ENCODE measurements around the gene CAMK4.

DNA sequence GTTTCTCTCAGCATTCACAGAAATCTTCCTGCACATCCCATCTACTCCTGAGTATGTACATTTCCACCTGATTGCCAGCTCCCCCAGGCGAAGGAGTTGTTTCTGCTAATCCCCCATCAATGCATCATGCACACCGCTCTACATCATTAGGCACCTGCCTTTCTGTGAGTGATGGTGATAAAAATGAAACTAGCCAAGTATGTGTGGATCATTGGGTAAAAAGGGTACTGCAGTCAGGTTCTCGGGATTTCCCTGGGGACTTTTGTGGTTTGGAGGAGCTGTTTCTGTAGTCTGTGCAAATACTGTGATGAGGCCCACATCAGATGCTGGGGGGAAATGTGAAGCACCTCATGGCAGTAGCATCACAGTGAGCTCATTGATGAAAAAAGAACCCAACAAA lies 30.4 kb downstream of the CAMK4 start:
- TF ChIP-seq ZNF155 (tag by site-specific recombination; IDR thresholded peaks at IDR 0.05) (no peak), OSR2 (tag by site-specific recombination; IDR thresholded peaks at IDR 0.05) (peak; percentile 87), ZNF558 (tag by site-specific recombination; IDR thresholded peaks at IDR 0.05) (no peak), ZNF76 (tag by site-specific recombination; IDR thresholded peaks at IDR 0.05; ENCODE audit: borderline replicate concordance, low read depth) (no peak), ZNF132 (tag by site-specific recombination; IDR thresholded peaks at IDR 0.05; ENCODE audit: borderline replicate concordance) (no peak)
- TF ChIP-seq, protein P1, sequence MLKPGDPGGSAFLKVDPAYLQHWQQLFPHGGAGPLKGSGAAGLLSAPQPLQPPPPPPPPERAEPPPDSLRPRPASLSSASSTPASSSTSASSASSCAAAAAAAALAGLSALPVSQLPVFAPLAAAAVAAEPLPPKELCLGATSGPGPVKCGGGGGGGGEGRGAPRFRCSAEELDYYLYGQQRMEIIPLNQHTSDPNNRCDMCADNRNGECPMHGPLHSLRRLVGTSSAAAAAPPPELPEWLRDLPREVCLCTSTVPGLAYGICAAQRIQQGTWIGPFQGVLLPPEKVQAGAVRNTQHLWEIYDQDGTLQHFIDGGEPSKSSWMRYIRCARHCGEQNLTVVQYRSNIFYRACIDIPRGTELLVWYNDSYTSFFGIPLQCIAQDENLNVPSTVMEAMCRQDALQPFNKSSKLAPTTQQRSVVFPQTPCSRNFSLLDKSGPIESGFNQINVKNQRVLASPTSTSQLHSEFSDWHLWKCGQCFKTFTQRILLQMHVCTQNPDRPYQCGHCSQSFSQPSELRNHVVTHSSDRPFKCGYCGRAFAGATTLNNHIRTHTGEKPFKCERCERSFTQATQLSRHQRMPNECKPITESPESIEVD (tag by site-specific recombination; IDR thresholded peaks at IDR 0.05): no peak
- TF ChIP-seq, protein P2, sequence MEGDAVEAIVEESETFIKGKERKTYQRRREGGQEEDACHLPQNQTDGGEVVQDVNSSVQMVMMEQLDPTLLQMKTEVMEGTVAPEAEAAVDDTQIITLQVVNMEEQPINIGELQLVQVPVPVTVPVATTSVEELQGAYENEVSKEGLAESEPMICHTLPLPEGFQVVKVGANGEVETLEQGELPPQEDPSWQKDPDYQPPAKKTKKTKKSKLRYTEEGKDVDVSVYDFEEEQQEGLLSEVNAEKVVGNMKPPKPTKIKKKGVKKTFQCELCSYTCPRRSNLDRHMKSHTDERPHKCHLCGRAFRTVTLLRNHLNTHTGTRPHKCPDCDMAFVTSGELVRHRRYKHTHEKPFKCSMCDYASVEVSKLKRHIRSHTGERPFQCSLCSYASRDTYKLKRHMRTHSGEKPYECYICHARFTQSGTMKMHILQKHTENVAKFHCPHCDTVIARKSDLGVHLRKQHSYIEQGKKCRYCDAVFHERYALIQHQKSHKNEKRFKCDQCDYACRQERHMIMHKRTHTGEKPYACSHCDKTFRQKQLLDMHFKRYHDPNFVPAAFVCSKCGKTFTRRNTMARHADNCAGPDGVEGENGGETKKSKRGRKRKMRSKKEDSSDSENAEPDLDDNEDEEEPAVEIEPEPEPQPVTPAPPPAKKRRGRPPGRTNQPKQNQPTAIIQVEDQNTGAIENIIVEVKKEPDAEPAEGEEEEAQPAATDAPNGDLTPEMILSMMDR (tag by site-specific recombination; IDR thresholded peaks at IDR 0.05): no peak

Data from HEK293 (cell line).